H9 (cell line): ENCODE measurements around the gene POU2F1. TPM values are rescaled to one million over a fixed set of nuclear protein-coding genes. Genes with fewer than 3 reads are reported as not detected.

Experiments used
- DNase-seq: peaks from one replicate; pipeline ENCODE4 v3.0.0-alpha.2; 2017
- H2AFZ ChIP-seq: one replicate; pipeline ENCODE4 v1.6.1; 2013; ENCODE audit warnings: mild to moderate bottlenecking, low read length, control low read depth, moderate library complexity
- H2AK5ac ChIP-seq: 2 replicates; pipeline ENCODE4 v1.6.1; 2013; ENCODE audit warnings: low read length, control low read depth, mixed read lengths; ENCODE audit not compliant: insufficient read length
- H2BK120ac ChIP-seq: one replicate; pipeline ENCODE4 v1.6.1; 2013; ENCODE audit warnings: low read depth, mild to moderate bottlenecking, low read length, control low read depth, inconsistent platforms; ENCODE audit not compliant: poor library complexity, severe bottlenecking
- H2BK12ac ChIP-seq: 2 replicates; pipeline ENCODE4 v1.6.1; 2013; ENCODE audit warnings: low read length, control low read depth, mixed read lengths, low read depth; ENCODE audit not compliant: insufficient read length
- H2BK15ac ChIP-seq: 2 replicates; pipeline ENCODE4 v1.6.1; 2013; ENCODE audit warnings: low read depth, low read length, control low read depth
- H2BK20ac ChIP-seq: one replicate; pipeline ENCODE4 v1.6.1; 2013; ENCODE audit warnings: low read depth, mild to moderate bottlenecking, low read length, control low read depth, inconsistent platforms; ENCODE audit not compliant: poor library complexity, severe bottlenecking
- H2BK5ac ChIP-seq: 2 replicates; pipeline ENCODE4 v1.6.1; 2013; ENCODE audit warnings: low read length, control low read depth, mixed read lengths; ENCODE audit not compliant: insufficient read length
- H3K14ac ChIP-seq: 2 replicates; pipeline ENCODE4 v1.6.1; 2013; ENCODE audit warnings: low read length, control low read depth; ENCODE audit not compliant: insufficient read depth
- H3K18ac ChIP-seq: 2 replicates; pipeline ENCODE4 v1.6.1; 2013; ENCODE audit warnings: low read depth, mild to moderate bottlenecking, mixed read lengths, low read length, control low read depth; ENCODE audit not compliant: insufficient read length
- H3K23ac ChIP-seq: 2 replicates; pipeline ENCODE4 v1.6.1; 2013; ENCODE audit warnings: low read length, control low read depth, mixed read lengths, low read depth; ENCODE audit not compliant: insufficient read length
- H3K23me2 ChIP-seq: 2 replicates; pipeline ENCODE4 v1.6.1; 2013; ENCODE audit warnings: low read depth, mild to moderate bottlenecking, mixed read lengths, low read length, control low read depth; ENCODE audit not compliant: insufficient read length, poor library complexity, severe bottlenecking
- H3K27ac ChIP-seq: 2 replicates; pipeline ENCODE4 v1.5.1; 2013; ENCODE audit warnings: low read length, control low read depth, mixed read lengths, low read depth; ENCODE audit not compliant: insufficient read length
- H3K27me3 ChIP-seq: 2 replicates; pipeline ENCODE4 v1.6.1; 2013; ENCODE audit warnings: low read length, control low read depth, inconsistent platforms; ENCODE audit not compliant: insufficient read depth
- H3K4ac ChIP-seq: 2 replicates; pipeline ENCODE4 v1.6.1; 2013; ENCODE audit warnings: low read depth, mild to moderate bottlenecking, control low read depth, inconsistent platforms, low read length, moderate library complexity
- H3K4me1 ChIP-seq: 2 replicates; pipeline ENCODE4 v1.6.1; 2013; ENCODE audit warnings: low read length, control low read depth, inconsistent platforms; ENCODE audit not compliant: insufficient read depth
- H3K4me2 ChIP-seq: 2 replicates; pipeline ENCODE4 v1.6.1; 2013; ENCODE audit warnings: low read length, control low read depth, mixed read lengths; ENCODE audit not compliant: insufficient read length, insufficient read depth
- H3K56ac ChIP-seq: 2 replicates; pipeline ENCODE4 v1.6.1; 2013; ENCODE audit warnings: low read depth, mild to moderate bottlenecking, mixed read lengths, low read length, control low read depth; ENCODE audit not compliant: insufficient read length
- H3K79me1 ChIP-seq: 2 replicates; pipeline ENCODE4 v1.6.1; 2013; ENCODE audit warnings: low read depth, mild to moderate bottlenecking, moderate library complexity, low read length, control low read depth, inconsistent platforms; ENCODE audit not compliant: insufficient read depth, poor library complexity, severe bottlenecking
- H3K79me2 ChIP-seq: 2 replicates; pipeline ENCODE4 v1.6.1; 2013; ENCODE audit warnings: low read length, control low read depth, inconsistent platforms; ENCODE audit not compliant: insufficient read depth
- H3K9ac ChIP-seq: 2 replicates; pipeline ENCODE4 v1.6.1; 2013; ENCODE audit warnings: low read length, control low read depth, mixed read lengths; ENCODE audit not compliant: insufficient read length; ENCODE audit errors: extremely low read depth
- H3K9me3 ChIP-seq: one replicate; pipeline ENCODE4 v1.6.1; 2013; ENCODE audit warnings: low read depth, low read length, inconsistent platforms; ENCODE audit not compliant: control insufficient read depth
- H3T11ph ChIP-seq: one replicate; pipeline ENCODE4 v1.6.1; 2013; ENCODE audit warnings: mild to moderate bottlenecking, low read length, control low read depth, inconsistent platforms
- H4K20me1 ChIP-seq: one replicate; pipeline ENCODE4 v1.6.1; 2013; ENCODE audit not compliant: control insufficient read depth, insufficient read length, insufficient read depth
- H4K5ac ChIP-seq: 2 replicates; pipeline ENCODE4 v1.6.1; 2013; ENCODE audit warnings: low read depth, mild to moderate bottlenecking, mixed read lengths, low read length, control low read depth; ENCODE audit not compliant: insufficient read length
- H4K8ac ChIP-seq: replicated peaks from 2 replicates; pipeline ENCODE4 v1.6.1; 2013; ENCODE audit warnings: low read length, control low read depth, mixed read lengths, low read depth; ENCODE audit not compliant: insufficient read length
- H4K91ac ChIP-seq: 2 replicates; pipeline ENCODE4 v1.6.1; 2013; ENCODE audit warnings: low read depth, mild to moderate bottlenecking, moderate library complexity, mixed read lengths, low read length, control low read depth; ENCODE audit not compliant: insufficient read length
- H3K27ac Mint-ChIP-seq, 3 experiments: 2 replicates in 2 of 3; 3 replicates in 1 of 3; pipeline ENCODE4 v1.8.0; 2020 to 2021; ENCODE audit warnings: mixed read lengths in 3 of 3, mild to moderate bottlenecking in 1 of 3, moderate library complexity in 1 of 3
- H3K27me3 Mint-ChIP-seq: 2 replicates; pipeline ENCODE4 v1.8.0; 2021; ENCODE audit warnings: low read depth, mild to moderate bottlenecking, moderate library complexity, mixed read lengths
- H3K36me3 Mint-ChIP-seq, 3 experiments: 2 replicates in 2 of 3; 3 replicates in 1 of 3; pipeline ENCODE4 v1.8.0; 2020 to 2021; ENCODE audit warnings: low read depth in 3 of 3, mixed read lengths in 3 of 3; ENCODE audit not compliant: insufficient read depth in 1 of 3
- H3K4me1 Mint-ChIP-seq, 2 experiments: 2 replicates each; pipeline ENCODE4 v1.8.0; 2020; ENCODE audit warnings: mixed read lengths in 2 of 2
- H3K4me3 Mint-ChIP-seq, 2 experiments: 2 replicates in 1 of 2; 3 replicates in 1 of 2; pipeline ENCODE4 v1.8.0; 2020 to 2021; ENCODE audit warnings: mild to moderate bottlenecking in 2 of 2, mixed read lengths in 2 of 2, moderate library complexity in 1 of 2
- H3K9me3 Mint-ChIP-seq, 2 experiments: 2 replicates in 1 of 2; 3 replicates in 1 of 2; pipeline ENCODE4 v1.8.0; 2020; ENCODE audit warnings: mild to moderate bottlenecking in 2 of 2, mixed read lengths in 2 of 2, moderate library complexity in 1 of 2
- CTCF ChIP-seq: fragments of 200-600 bp; sonication (generic); conservative IDR thresholded peaks from 3 replicates; pipeline ENCODE4 v1.8.0; 2021; ENCODE audit warnings: antibody characterized with exemption, mild to moderate bottlenecking
- WGBS: extraction: QIAGEN DNeasy Blood & Tissue Kit; methylation state at CpG from one replicate; pipeline ENCODE4 v1.1.7; 2013; ENCODE audit warnings: missing lambda C conversion rate, low lambda C conversion rate, mixed read lengths; ENCODE audit not compliant: insufficient read length; ENCODE audit errors: extremely low coverage; 5-methylcytosine and 5-hydroxymethylcytosine counted together
- total RNA-seq: library from RNA; stranded (reverse); gene quantifications from 2 replicates; pipeline ENCODE4 v1.2.1, GENCODE V29; 2021

POU2F1 gene
- total RNA-seq, 1 experiment from 2014 or later: 62.5 TPM

GRCh38 chr1:167387251-167387910 is 166.7 kb downstream of the POU2F1 start:
- no CpG with 5 or more reads among the region's 7 CpGs for WGBS
- H3K79me1 ChIP-seq: no peaks in the 10 kb centered on the region
- H2AK5ac ChIP-seq: no peak overlapping the region
- H2BK15ac ChIP-seq: no peak overlapping the region
- no peak overlapping the region for H2BK120ac ChIP-seq
- TF ChIP-seq CTCF: no peak
- H3K9me3 ChIP-seq: no peaks in the 10 kb centered on the region
- Mint-ChIP-seq H3K9me3 (no peaks in the 10 kb centered on the region), H3K27me3 (no peaks in the 10 kb centered on the region), H3K4me1 (no peaks in the 10 kb centered on the region), H3K36me3 (peaks cover 12 to 51% (median 49%) of the 10 kb centered on the region in 3 experiments; a peak in 6 of 7 replicates), H3K27ac (peak overlapping the region in 2 of 3 experiments; percentile 26 to 88; a peak in 2 of 7 replicates), H3K4me3 (no peak overlapping the region)
- no peak overlapping the region for H4K5ac ChIP-seq
- no peak overlapping the region for H3K27ac ChIP-seq
- H3K14ac ChIP-seq: no peak overlapping the region
- H4K20me1 ChIP-seq: no peaks in the 10 kb centered on the region
- no peak overlapping the region for H3K23ac ChIP-seq
- H3K4ac ChIP-seq: no peak overlapping the region
- no peak overlapping the region for H3T11ph ChIP-seq
- no peak overlapping the region for H3K4me2 ChIP-seq
- no peak overlapping the region for H4K8ac ChIP-seq
- H3K27me3 ChIP-seq: no peaks in the 10 kb centered on the region
- no peak overlapping the region for H4K91ac ChIP-seq
- H3K79me2 ChIP-seq: no peaks in the 10 kb centered on the region
- H2AFZ ChIP-seq: no peak overlapping the region
- no peak overlapping the region for H2BK20ac ChIP-seq
- no peak overlapping the region for H3K9ac ChIP-seq
- DNase-seq: no peak
- no peak overlapping the region for H3K18ac ChIP-seq
- H2BK12ac ChIP-seq: no peak overlapping the region
- H3K56ac ChIP-seq: no peak overlapping the region
- H3K23me2 ChIP-seq: no peaks in the 10 kb centered on the region
- no peak overlapping the region for H2BK5ac ChIP-seq
- no peaks in the 10 kb centered on the region for H3K4me1 ChIP-seq
